ENCODE results near the gene KCNMA1. TPM values are rescaled to one million over a fixed set of nuclear protein-coding genes. Genes with fewer than 3 reads are reported as not detected.

The KCNMA1 gene
- total RNA-seq, 1 experiment from 2014 or later = 20.7 TPM

DNA sequence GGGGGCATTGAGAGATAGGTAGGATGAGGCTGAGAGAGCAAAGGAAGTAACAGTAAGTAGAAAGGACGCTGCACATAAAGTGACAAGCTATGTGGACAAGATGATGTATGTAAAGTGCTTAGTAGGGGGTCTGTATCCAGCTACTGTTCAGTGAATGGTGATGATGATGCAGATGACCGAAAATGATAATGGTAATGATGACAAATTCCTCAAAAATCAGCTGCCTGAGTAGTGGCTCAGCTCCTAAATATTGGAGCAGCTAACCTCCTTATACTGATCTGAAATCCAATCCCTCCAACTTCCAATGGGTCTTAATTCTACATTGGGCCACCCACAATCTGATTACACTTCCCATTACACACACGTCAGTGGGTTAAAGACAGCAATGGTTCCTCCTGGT lies 27.1 kb upstream of the KCNMA1 start:
- H3K36me3 Mint-ChIP-seq (ENCODE audit: insufficient read depth, unreplicated experiment) = no peaks in the 10 kb centered on the region
- Histone ChIP-seq H3K4me1 (peaks cover 5% of the 10 kb centered on the region), H3K4me3 (ENCODE audit: low read depth, low read length) (no peak overlapping the region), H3K9me3 (peaks cover 5% of the 10 kb centered on the region), H3K36me3 (ENCODE audit: control insufficient read depth, insufficient read depth, low read length) (no peaks in the 10 kb centered on the region), H3K27me3 (replicated peaks; ENCODE audit: control insufficient read depth, insufficient read depth, low read length) (no peaks in the 10 kb centered on the region)
- no peak overlapping the region for H3K27ac Mint-ChIP-seq (ENCODE audit: unreplicated experiment)
- POLR2A ChIA-PET = no interaction called here
- intact Hi-C loops (cut with micrococcal nuclease; ENCODE audit: unreplicated experiment) = no loop called here
- H3K9me3 Mint-ChIP-seq (ENCODE audit: unreplicated experiment) = no peaks in the 10 kb centered on the region
- H3K4me3 Mint-ChIP-seq (ENCODE audit: unreplicated experiment) = no peak overlapping the region
- TF ChIP-seq, protein P1, sequence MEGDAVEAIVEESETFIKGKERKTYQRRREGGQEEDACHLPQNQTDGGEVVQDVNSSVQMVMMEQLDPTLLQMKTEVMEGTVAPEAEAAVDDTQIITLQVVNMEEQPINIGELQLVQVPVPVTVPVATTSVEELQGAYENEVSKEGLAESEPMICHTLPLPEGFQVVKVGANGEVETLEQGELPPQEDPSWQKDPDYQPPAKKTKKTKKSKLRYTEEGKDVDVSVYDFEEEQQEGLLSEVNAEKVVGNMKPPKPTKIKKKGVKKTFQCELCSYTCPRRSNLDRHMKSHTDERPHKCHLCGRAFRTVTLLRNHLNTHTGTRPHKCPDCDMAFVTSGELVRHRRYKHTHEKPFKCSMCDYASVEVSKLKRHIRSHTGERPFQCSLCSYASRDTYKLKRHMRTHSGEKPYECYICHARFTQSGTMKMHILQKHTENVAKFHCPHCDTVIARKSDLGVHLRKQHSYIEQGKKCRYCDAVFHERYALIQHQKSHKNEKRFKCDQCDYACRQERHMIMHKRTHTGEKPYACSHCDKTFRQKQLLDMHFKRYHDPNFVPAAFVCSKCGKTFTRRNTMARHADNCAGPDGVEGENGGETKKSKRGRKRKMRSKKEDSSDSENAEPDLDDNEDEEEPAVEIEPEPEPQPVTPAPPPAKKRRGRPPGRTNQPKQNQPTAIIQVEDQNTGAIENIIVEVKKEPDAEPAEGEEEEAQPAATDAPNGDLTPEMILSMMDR (IDR thresholded peaks at IDR 0.05; ENCODE audit: insufficient read depth in 1 of 2, low read depth in 1 of 2, low read length in 1 of 2, severe bottlenecking in 1 of 2, unreplicated experiment in 1 of 2) = no peak
- CTCF ChIA-PET = no interaction called here
- DNase-seq = no peak
- H3K27me3 Mint-ChIP-seq (ENCODE audit: insufficient read depth, unreplicated experiment) = peaks cover under 1% of the 10 kb centered on the region
- H3K4me1 Mint-ChIP-seq (ENCODE audit: low read depth, unreplicated experiment) = peaks cover 13% of the 10 kb centered on the region
- no TSS peak for BruUV-seq (replicated peaks)

DNA sequence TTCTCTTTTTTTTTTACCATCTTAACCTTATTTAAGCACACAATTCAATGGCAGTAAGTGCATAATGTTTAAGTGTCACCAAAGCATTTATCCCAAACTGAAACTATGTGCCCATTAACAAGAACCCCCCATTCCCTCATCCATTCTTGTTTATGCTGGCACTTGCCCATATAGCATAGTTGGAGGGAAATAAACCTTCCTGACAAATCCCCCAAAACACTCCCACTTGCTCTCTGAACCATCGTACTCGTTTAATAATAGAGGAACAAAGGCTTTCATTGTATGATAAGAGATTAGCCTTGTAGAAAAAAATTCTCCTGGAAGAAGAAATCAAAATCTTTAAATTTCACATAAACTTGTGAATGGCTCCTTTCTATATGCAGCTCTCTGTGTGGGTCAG lies 26.4 kb upstream of the KCNMA1 start:
- H3K27me3 Mint-ChIP-seq (ENCODE audit: insufficient read depth, unreplicated experiment) = no peaks in the 10 kb centered on the region
- H3K36me3 Mint-ChIP-seq (ENCODE audit: insufficient read depth, unreplicated experiment) = peaks cover 4% of the 10 kb centered on the region
- H3K27me3 ChIP-seq (replicated peaks; ENCODE audit: control insufficient read depth, insufficient read depth, low read length) = no peaks in the 10 kb centered on the region
- H3K27ac Mint-ChIP-seq (ENCODE audit: unreplicated experiment) = no peak overlapping the region
- no peak overlapping the region for H3K4me3 ChIP-seq (ENCODE audit: low read depth, low read length)
- H3K4me1 ChIP-seq = peaks cover 12% of the 10 kb centered on the region
- H3K4me3 Mint-ChIP-seq (ENCODE audit: unreplicated experiment) = no peak overlapping the region
- peaks cover 15% of the 10 kb centered on the region for H3K4me1 Mint-ChIP-seq (ENCODE audit: low read depth, unreplicated experiment)
- ChIA-PET POLR2A (no interaction called here), CTCF (interaction anchor here (0.6 to 1.2 kb wide), 2 partner anchors 47 to 419 kb away, joined by 3 to 7 read pairs; no protein-coding TSS in a partner anchor)
- DNase-seq = no peak
- TF ChIP-seq, protein P1 (IDR thresholded peaks at IDR 0.05; ENCODE audit: insufficient read depth in 1 of 2, low read depth in 1 of 2, low read length in 1 of 2, severe bottlenecking in 1 of 2, unreplicated experiment in 1 of 2) = no peak
- H3K36me3 ChIP-seq (ENCODE audit: control insufficient read depth, insufficient read depth, low read length) = no peaks in the 10 kb centered on the region
- peaks cover 3% of the 10 kb centered on the region for H3K9me3 Mint-ChIP-seq (ENCODE audit: unreplicated experiment)
- peaks cover 11% of the 10 kb centered on the region for H3K9me3 ChIP-seq
- intact Hi-C loops (cut with micrococcal nuclease; ENCODE audit: unreplicated experiment) = no loop called here
- BruUV-seq (replicated peaks) = no TSS peak

DNA sequence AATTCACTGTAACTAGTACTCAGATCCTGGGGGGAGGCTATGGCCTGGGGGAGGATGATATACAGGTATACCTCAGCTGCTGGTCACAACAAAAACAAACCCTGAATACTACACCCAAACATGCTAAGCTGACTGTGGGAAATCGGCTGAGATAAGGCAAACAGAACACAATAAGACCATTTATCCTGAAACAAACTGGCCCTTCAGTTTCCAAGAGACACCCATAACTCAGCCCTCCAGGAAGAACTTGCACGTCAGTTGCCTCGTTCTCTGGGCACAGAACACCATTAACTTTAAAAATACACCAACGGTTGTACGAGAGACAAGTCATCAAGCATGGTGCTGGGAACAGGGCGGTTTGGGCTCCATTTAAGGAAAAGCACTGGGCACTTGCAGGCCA lies 24.1 kb upstream of the KCNMA1 start:
- no peaks in the 10 kb centered on the region for H3K36me3 ChIP-seq (ENCODE audit: control insufficient read depth, insufficient read depth, low read length)
- peaks cover 15% of the 10 kb centered on the region for H3K9me3 Mint-ChIP-seq (ENCODE audit: unreplicated experiment)
- H3K4me1 ChIP-seq = peaks cover 34% of the 10 kb centered on the region
- no peak for DNase-seq
- no peak overlapping the region for H3K4me3 ChIP-seq (ENCODE audit: low read depth, low read length)
- H3K27me3 ChIP-seq (replicated peaks; ENCODE audit: control insufficient read depth, insufficient read depth, low read length) = no peaks in the 10 kb centered on the region
- H3K4me1 Mint-ChIP-seq (ENCODE audit: low read depth, unreplicated experiment) = peaks cover 29% of the 10 kb centered on the region
- TF ChIP-seq, protein P1 (IDR thresholded peaks at IDR 0.05; ENCODE audit: insufficient read depth in 1 of 2, low read depth in 1 of 2, low read length in 1 of 2, severe bottlenecking in 1 of 2, unreplicated experiment in 1 of 2) = no peak
- intact Hi-C loops (cut with micrococcal nuclease; ENCODE audit: unreplicated experiment) = no loop called here
- H3K36me3 Mint-ChIP-seq (ENCODE audit: insufficient read depth, unreplicated experiment) = peaks cover 12% of the 10 kb centered on the region
- H3K4me3 Mint-ChIP-seq (ENCODE audit: unreplicated experiment) = no peak overlapping the region
- no TSS peak for BruUV-seq (replicated peaks)
- no peaks in the 10 kb centered on the region for H3K27me3 Mint-ChIP-seq (ENCODE audit: insufficient read depth, unreplicated experiment)
- H3K27ac Mint-ChIP-seq (ENCODE audit: unreplicated experiment) = no peak overlapping the region
- POLR2A ChIA-PET = no interaction called here
- CTCF ChIA-PET = interaction anchor here (1.5 kb wide), 1 partner anchor 49 kb away, joined by 3 read pairs; no protein-coding TSS in a partner anchor
- H3K9me3 ChIP-seq = peaks cover 20% of the 10 kb centered on the region
